NCI-H460 (cell line): Measurements from ENCODE around the gene NT5DC1. TPM values are rescaled to one million over a fixed set of nuclear protein-coding genes. Genes with fewer than 3 reads are reported as not detected.
"Not testable (repeated sequence)": the region's sequence is repeated elsewhere in the genome, so short reads cannot be mapped to it uniquely, and the experiment has no call there.

ENCODE experiments used
- DNase-seq: peaks from one replicate; pipeline ENCODE4 v3.0.0-alpha.2; 2016; ENCODE audit warnings: low read depth; ENCODE audit errors: extremely low read depth
- total RNA-seq: library from RNA; depleted of rRNA; stranded (reverse); fragments of >200 nt; shearing (Covaris generic); gene quantifications from 2 replicates; pipeline ENCODE4 v1.2.3, GENCODE V29; 2014

NT5DC1 gene
- total RNA-seq, 1 experiment from 2014 or later, result 22.7 TPM

- no peak for DNase-seq
Measured at GRCh38 chr6:116087437-116088027, 13.1 kb upstream of the NT5DC1 start.

DNA sequence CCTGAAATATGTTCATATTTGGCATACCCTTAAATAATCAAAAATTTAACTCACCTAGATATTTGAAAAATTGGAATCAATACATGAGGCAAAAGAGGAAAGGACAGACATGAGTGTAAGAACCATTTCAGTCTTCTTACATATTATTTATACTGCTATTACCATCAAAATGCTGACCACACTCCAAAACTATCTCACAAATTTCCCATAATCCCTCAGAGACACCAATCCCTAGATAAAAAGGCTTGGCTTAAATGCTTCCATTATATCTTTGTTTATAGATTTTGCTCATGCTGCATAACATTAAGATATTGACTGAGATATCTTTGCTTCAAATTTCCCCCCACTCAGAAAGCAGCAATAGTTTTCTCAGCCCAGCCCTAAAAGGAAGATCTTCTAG, 11.7 kb upstream of the NT5DC1 start:
- no peak for DNase-seq

DNA sequence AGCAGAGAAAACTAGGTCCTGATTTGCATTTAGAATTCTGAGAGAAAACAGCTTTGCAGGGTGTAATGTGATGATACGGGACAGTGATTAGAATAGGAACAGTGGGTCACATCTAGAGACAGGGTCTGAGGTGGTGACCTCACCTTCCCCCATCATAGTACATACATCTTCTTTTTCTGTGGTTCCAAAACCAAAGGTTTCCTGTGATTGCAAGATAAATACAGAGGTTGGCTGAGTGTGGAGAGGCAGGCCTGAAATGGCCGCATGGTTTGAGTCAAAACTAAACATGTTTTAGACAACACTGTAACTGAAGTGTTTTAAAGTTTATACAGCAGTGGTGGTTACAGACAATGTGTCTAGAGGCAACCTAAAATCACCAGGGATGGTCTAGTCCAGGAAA, 10.4 kb upstream of the NT5DC1 start:
- DNase-seq, result no peak

GRCh38 chr6:116094041-116094440, 6.6 kb upstream of the NT5DC1 start:
- DNase-seq, result no peak

GRCh38 chr6:116096048-116096759, 4.4 kb upstream of the NT5DC1 start:
- DNase-seq, result not testable (repeated sequence)

- no peak for DNase-seq
Measured at GRCh38 chr6:116096979-116097816, 3.5 kb upstream of the NT5DC1 start.

DNA sequence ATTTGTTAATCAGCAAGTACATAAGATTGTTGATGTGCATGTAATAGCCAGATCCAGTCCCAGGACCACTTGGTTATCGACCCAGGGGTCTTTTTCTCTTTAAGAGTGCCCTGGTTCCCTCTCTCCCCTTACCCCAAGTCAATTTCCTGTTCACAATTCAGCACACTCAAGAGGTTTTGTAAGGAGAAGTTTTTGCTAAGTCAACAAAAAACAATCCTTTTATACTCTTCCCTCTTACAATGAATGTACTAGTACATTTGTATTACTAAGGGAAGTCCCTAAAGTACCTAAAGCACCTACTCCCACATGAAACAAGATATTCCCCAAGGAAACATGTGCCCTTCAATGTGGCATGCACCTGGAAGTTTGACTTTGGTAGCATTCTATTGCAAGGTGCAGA, 1.6 kb upstream of the NT5DC1 start:
- DNase-seq, result no peak

- no peak for DNase-seq
Measured at GRCh38 chr6:116101302-116101718, 657 bp downstream of the NT5DC1 start.

DNA sequence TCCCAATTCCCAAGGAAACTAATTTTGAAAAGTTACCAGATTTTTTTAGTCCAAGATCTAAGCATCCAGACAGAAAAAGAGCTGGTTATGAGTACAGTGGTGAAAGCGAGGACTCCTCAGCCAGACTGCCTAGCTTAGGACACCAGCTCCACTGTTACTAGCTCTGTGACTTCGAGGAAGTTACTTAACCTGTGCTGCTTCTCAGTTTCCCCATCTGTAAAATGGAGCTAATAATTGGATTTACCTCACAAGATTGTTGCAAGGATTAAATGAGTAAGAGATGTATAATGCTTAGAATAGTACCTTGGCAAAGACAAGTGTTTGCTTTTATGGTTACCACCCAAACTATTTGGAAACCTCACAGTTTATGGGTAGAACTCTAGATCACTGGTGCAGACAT, 1.1 kb downstream of the NT5DC1 start:
- no peak for DNase-seq

DNA sequence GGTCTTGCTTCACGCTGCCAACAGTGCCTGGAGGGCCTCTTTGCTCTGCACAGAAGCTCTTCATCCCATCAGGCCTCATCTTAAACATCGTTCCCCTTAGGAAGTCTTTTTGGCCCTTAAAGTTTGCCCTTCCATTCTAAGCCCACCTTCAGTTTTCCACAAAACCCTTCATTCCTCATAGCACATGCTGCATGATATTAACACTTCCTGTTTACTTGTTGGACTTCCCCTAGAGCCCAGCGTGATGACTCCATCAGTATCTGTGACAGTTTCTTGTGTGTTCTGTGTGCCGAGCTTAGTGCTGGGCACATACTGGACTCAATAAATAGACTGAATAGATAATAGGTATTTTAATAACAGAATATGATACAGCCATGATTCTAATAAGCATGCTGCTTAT, 2.2 kb downstream of the NT5DC1 start:
- DNase-seq, result no peak

DNA sequence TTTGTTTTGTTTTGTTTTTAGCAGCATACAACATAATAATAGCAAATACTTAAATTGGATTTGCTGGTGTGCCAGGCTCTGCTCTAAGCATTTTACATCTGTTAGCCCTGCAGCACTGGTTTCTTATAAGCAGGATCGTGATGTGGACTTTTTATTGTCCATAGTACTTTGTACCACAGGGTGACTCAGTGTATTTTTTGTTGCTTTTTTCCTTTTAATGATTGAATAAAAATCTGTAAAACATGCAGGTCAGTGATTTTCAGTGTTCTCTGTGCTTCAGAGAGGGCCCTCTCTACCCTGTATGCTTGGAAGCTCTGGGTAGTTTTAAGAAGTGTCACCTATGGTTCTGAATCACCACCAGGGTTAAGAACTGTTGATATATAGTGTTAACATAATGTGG, 4.0 kb downstream of the NT5DC1 start:
- DNase-seq, result no peak

DNA sequence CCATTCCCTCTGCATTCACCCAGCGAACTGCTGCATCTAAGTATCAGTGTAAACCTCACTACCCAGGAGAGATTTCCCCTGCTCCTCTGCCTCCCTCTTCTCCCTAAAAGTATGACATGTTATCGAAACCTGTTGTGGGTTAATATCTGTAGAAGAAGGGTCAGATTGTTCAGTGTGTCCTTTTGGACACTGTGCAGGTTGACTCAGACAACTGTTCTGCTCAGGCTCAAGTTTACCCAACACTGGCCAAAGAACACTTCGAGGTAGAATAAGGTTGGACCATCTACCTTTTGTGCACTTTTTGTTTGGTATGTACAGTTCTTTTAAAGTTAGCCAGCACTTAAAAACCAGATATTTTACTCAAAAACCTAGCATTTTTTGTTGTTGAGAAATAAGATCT, 4.6 kb downstream of the NT5DC1 start:
- DNase-seq, result no peak

DNA sequence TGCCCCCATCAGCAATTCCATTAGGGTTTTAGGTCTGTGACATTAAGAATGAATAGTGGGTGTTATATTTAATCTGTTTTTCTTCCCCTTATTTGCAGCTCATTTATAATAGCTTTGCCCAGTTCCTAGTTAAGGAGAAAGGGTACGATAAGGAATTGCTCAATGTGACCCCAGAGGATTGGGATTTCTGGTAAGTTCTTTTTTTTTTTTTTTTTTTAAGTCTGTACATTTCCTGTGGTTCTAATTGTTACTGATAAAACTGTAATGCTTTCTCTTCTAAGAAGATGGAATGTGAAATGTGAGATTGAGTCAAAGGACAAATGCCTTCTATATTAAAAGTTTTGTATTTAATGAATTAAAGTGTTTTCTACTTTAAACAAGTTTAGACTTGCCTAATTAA, 5.5 kb downstream of the NT5DC1 start:
- DNase-seq, result no peak

GRCh38 chr6:116108836-116109235, 8.2 kb downstream of the NT5DC1 start:
- no peak for DNase-seq

- peak; percentile 36 for DNase-seq
Measured at GRCh38 chr6:116111552-116112528, 11.2 kb downstream of the NT5DC1 start.

- no peak for DNase-seq
Measured at GRCh38 chr6:116113386-116113785, 12.7 kb downstream of the NT5DC1 start.

- DNase-seq, result no peak
Measured at GRCh38 chr6:116115781-116116180, 15.1 kb downstream of the NT5DC1 start.

- DNase-seq, result no peak
Measured at GRCh38 chr6:116118608-116119007, 18.0 kb downstream of the NT5DC1 start.

- DNase-seq, result no peak
Measured at GRCh38 chr6:116120430-116120829, 19.8 kb downstream of the NT5DC1 start.

- no peak for DNase-seq
Measured at GRCh38 chr6:116126032-116126431, 25.4 kb downstream of the NT5DC1 start, which contains the start of gene COL10A1. TSS of gene COL10A1 (minus strand) at chr6:116126132. CDS start at chr6:116125492, 640 bp downstream.
